Measurements from ENCODE around the gene METTL9. TPM values are rescaled to one million over a fixed set of nuclear protein-coding genes. Genes with fewer than 3 reads are reported as not detected.

The METTL9 gene
- total RNA-seq, 4 donors from 2014 or later = 73.5 to 231 (median 131) TPM

DNA sequence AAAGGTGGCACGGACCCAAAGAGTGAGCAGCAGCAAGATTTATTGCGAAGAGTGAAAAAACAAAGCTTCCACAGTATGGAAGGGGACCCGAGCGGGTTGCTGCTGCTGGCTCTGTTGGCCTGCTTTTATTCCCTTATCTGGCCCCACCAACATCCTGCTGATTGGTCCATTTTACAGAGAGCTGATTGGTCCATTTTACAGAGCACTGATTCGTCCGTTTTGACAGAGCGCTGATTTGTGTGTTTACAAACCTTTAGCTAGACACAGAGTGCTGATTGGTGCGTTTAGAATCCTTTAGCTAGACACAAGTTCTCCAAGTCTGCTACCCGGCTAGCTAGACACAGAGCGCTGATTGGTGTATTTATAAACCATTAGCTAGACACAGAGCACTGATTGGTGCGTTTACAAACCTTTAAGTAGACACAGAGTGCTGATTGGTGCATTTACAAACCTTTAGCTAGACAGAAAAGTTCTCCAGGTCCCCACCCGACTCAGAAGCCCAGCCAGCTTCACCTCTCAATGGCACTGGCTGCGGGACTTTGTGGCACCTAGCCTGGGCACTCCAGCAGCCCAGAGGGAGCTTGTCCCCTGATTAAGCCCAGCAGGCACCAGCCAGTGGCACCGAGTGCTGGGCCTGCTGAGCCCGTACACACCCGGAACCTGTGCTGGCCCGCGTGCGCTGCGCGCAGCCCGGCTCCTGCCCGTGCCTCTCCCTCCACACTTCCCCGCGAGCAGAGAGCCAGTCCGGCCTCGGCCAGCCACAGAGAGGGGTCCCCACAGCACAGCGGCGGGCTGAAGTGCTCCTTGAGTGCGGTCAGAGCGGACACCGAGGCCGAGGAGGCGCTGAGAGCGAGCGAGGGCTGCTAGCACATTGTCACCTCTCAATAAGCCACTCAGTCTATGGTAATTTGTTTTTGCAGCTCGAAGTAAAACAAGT, 37.9 kb downstream of the METTL9 start:
- H3K36me3 ChIP-seq = no peaks in the 10 kb centered on the region
- H3K27me3 ChIP-seq = no peaks in the 10 kb centered on the region
- H3K4me3 ChIP-seq = no peak overlapping the region
- H3K9me3 ChIP-seq = no peaks in the 10 kb centered on the region
- intact Hi-C loops (cut with DNase I; ENCODE audit: low total_unique reads) = no loop called here
- no peak for TF ChIP-seq POLR2A (IDR thresholded peaks at IDR 0.05)
- no peak for TF ChIP-seq CTCF (IDR thresholded peaks at IDR 0.05)
- no peak overlapping the region for H3K27ac ChIP-seq
- H3K4me1 ChIP-seq = no peaks in the 10 kb centered on the region
- DNase-seq = no peak

DNA sequence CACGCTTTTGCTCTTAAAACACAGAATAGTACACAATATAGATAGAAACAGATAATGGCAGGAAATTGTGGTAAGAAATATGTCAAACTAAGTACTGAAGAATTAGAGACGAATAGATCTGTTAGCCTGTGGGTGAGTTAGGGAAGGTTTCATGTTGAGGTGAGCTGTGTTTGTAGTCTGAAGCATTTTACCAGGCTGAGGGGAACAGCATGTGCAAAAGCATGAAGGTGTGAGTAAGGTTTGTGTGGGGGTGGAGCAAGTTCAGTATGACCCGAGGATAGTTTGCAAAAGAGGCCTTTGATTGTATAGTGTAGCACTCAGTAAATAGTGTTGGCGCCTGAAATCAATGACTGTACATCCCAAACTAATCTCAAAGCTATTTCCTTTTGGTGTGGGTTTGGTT, 39.2 kb downstream of the METTL9 start:
- H3K4me1 ChIP-seq = no peaks in the 10 kb centered on the region
- H3K27ac ChIP-seq = no peak overlapping the region
- H3K4me3 ChIP-seq = no peak overlapping the region
- no peak for TF ChIP-seq CTCF (IDR thresholded peaks at IDR 0.05)
- TF ChIP-seq POLR2A (IDR thresholded peaks at IDR 0.05) = no peak
- H3K27me3 ChIP-seq = no peaks in the 10 kb centered on the region
- intact Hi-C loops (cut with DNase I; ENCODE audit: low total_unique reads) = no loop called here
- H3K9me3 ChIP-seq = no peaks in the 10 kb centered on the region
- no peak for DNase-seq
- H3K36me3 ChIP-seq = no peaks in the 10 kb centered on the region

GRCh38 chr16:21639493-21639892, 40.1 kb downstream of the METTL9 start:
- intact Hi-C loops (cut with DNase I; ENCODE audit: low total_unique reads) = no loop called here
- no peaks in the 10 kb centered on the region for H3K4me1 ChIP-seq

DNA sequence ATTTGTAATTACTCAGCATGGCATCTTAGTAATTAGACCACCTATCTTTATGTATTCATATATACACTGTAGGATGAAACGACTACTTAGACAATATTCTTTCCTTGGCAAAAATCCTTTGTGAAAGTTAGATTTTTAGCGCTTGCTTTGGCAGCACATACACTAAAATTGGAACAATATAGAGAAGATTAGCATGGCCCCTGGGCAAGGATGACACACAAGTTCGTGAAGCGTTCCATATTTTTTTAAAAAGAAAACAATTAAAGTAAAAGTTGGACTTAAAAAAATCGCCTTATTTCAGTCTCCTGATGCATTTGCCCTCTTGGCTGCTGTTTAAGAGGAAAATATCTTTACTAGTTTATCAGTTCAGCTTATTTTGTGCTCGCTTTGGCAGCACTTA, 42.5 kb downstream of the METTL9 start:
- intact Hi-C loops (cut with DNase I; ENCODE audit: low total_unique reads) = no loop called here
- Histone ChIP-seq H3K4me1 (no peaks in the 10 kb centered on the region), H3K9me3 (no peaks in the 10 kb centered on the region), H3K4me3 (no peak overlapping the region), H3K27ac (peak overlapping the region in 1 of 2 donors; percentile 15), H3K36me3 (no peaks in the 10 kb centered on the region), H3K27me3 (no peaks in the 10 kb centered on the region)
- TF ChIP-seq POLR2A (IDR thresholded peaks at IDR 0.05) = no peak
- no peak for TF ChIP-seq CTCF (IDR thresholded peaks at IDR 0.05)
- DNase-seq = no peak

More at GRCh38 chr16:21639493-21639892, 40.1 kb downstream of the METTL9 start:
- TF ChIP-seq POLR2A (IDR thresholded peaks at IDR 0.05) (no peak), CTCF (IDR thresholded peaks at IDR 0.05) (no peak)
- Histone ChIP-seq H3K4me3 (no peak overlapping the region), H3K27ac (no peak overlapping the region), H3K9me3 (no peaks in the 10 kb centered on the region), H3K27me3 (no peaks in the 10 kb centered on the region), H3K36me3 (no peaks in the 10 kb centered on the region)
- no peak for DNase-seq

GRCh38 chr16:21642861-21643260, 43.5 kb downstream of the METTL9 start:
- Histone ChIP-seq H3K36me3 (no peaks in the 10 kb centered on the region), H3K4me1 (no peaks in the 10 kb centered on the region), H3K27ac (no peak overlapping the region), H3K9me3 (no peaks in the 10 kb centered on the region), H3K4me3 (no peak overlapping the region), H3K27me3 (no peaks in the 10 kb centered on the region)
- intact Hi-C loops (cut with DNase I; ENCODE audit: low total_unique reads) = no loop called here
- no peak for DNase-seq
- TF ChIP-seq POLR2A (IDR thresholded peaks at IDR 0.05) (no peak), CTCF (IDR thresholded peaks at IDR 0.05) (no peak)

All from uterus (tissue), 4 donors.